ENCODE measurements around the gene CKS1B.

DNA sequence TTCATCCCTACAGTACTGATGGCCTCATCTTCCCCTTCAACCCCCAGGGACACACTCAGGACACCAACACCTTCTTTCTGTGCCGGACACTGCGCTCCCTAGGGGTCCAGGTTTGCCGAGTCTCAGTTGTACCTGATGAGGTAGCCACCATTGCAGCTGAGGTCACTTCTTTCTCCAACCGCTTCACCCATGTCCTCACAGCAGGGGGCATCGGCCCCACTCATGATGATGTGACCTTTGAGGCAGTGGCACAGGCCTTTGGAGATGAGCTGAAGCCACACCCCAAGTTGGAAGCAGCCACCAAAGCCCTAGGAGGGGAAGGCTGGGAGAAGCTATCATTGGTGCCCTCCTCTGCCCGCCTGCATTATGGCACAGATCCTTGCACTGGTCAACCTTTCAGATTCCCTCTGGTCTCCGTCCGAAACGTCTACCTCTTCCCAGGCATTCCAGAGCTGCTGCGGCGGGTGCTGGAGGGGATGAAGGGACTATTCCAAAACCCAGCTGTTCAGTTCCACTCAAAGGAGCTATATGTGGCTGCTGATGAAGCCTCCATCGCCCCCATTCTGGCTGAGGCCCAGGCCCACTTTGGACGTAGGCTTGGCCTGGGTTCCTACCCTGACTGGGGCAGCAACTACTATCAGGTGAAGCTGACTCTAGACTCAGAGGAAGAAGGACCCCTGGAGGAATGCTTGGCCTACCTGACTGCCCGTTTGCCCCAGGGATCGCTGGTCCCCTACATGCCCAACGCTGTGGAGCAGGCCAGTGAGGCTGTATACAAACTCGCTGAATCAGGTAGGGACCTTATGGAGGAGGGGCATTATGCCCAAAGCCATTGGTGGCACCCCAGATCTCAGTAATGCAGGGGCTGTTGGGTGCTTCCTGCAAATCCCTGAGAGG, 13.8 kb downstream of the CKS1B start:
- TF ChIP-seq TAF1 (IDR thresholded peaks at IDR 0.05; ENCODE audit: low read depth) (no peak), EP300 (IDR thresholded peaks at IDR 0.05; ENCODE audit: borderline replicate concordance) (no peak), FOXM1 (IDR thresholded peaks at IDR 0.05; ENCODE audit: borderline replicate concordance, low read depth) (no peak), CEBPB (IDR thresholded peaks at IDR 0.05) (no peak), CREB1 (IDR thresholded peaks at IDR 0.05; ENCODE audit: low read depth) (no peak), TEAD4 (IDR thresholded peaks at IDR 0.05) (no peak), NFIC (IDR thresholded peaks at IDR 0.05) (no peak), YY1 (IDR thresholded peaks at IDR 0.05; ENCODE audit: low read depth) (no peak), EGR1 (IDR thresholded peaks at IDR 0.05) (no peak)
- TF ChIP-seq, protein P1, sequence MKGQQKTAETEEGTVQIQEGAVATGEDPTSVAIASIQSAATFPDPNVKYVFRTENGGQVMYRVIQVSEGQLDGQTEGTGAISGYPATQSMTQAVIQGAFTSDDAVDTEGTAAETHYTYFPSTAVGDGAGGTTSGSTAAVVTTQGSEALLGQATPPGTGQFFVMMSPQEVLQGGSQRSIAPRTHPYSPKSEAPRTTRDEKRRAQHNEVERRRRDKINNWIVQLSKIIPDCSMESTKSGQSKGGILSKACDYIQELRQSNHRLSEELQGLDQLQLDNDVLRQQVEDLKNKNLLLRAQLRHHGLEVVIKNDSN (IDR thresholded peaks at IDR 0.05): no peak
- TF ChIP-seq, protein P2, sequence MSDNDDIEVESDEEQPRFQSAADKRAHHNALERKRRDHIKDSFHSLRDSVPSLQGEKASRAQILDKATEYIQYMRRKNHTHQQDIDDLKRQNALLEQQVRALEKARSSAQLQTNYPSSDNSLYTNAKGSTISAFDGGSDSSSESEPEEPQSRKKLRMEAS (IDR thresholded peaks at IDR 0.05): no peak
